Retinal pigment epithelial cell (primary cell): Measurements from ENCODE around the gene EID3.

Experiments
- DNase-seq: peaks from one replicate; pipeline ENCODE4 v3.0.0-alpha.2; 2010; ENCODE audit warnings: low read depth
- H3K4me3 ChIP-seq: 2 replicates; pipeline ENCODE4 v1.5.1; 2011; ENCODE audit warnings: mild to moderate bottlenecking, low read length, control low read depth, moderate library complexity
- CTCF ChIP-seq: conservative IDR thresholded peaks from 2 replicates; pipeline ENCODE4 v1.5.1; 2011; ENCODE audit warnings: low read depth, low read length, control low read depth, inconsistent platforms

The EID3 gene

DNA sequence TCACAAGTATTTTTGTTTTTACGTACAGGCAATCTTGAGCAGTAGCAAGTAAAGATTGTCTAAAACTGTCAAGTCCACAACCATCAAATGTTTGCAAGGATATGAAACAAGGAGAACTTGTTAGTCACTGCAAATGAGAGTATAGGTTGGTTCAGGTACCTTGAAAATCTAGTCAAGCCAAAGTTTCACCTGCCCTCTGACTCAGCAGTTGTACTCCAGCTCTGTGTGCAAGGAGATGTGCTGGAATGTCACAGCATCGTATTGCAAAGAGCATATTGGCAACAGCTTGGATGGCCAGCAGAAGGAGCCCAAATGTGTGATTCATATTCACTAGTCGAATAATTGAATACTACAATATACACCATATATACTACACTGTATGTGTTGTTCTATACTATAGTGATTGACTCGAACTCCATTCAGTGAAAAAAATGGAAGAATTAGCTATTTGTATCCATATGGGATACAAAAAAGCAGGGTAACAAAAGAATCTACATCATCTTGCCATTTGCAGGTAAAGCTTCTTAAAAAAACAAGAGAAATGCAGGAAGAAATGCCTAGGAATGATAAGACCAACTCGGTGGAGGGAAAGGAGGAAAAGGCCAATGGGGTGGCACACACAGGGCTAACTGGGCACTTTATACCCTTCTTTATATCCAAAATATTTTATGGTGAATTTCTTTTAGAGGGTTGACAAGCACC, 44.0 kb downstream of the EID3 start:
- DNase-seq = no peak
- TF ChIP-seq CTCF = no peak
- H3K4me3 ChIP-seq = no peak overlapping the region

- TF ChIP-seq CTCF = no peak
These were observed 44.9 kb downstream of the EID3 start for GRCh38 chr12:104348283-104348993.

GRCh38 chr12:104348994-104349494, 45.5 kb downstream of the EID3 start:
- no peak overlapping the region for H3K4me3 ChIP-seq
- no peak for TF ChIP-seq CTCF
- no peak for DNase-seq

More at GRCh38 chr12:104348283-104348993, 44.9 kb downstream of the EID3 start:
- no peak overlapping the region for H3K4me3 ChIP-seq
- no peak for DNase-seq

DNA sequence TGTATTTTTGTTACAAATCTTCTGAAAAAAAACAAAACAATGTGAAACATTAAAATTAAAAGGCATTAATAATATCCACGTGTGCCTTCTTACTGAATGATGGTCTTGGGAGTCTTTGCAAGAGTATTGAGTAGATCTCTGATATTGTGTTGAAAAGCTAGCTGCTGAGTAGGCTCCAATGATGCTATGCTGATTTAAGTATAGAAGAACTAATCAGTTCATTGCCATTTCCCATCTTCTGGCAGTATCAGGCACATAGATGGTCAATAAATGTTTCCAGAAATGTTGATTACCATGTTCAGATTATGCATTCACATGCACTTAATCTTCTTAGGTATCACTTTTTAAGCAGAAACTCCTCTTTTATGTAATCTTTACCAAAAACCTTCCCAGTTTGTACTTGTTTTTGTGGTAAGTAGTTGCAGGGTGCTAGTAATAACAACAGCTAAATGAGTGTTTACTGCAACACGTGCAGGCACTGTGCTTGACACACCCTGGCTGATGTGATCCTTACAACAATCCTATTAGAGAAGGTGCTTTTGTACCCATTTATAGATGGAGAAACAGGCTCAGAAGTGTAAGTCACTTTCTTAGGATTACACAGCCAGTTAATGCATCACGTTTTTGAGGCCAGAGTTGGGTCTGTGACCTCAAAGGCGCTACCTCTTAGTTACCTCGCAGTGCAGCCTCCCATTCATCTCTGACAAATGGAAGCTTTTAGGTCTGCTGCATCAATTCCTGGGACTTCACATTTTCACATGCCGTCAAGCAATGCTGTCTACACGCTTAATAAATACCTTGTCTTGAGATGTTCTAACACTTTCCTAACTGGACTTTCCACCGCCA, 46.9 kb downstream of the EID3 start:
- H3K4me3 ChIP-seq = no peak overlapping the region
- DNase-seq = no peak
- TF ChIP-seq CTCF = no peak

DNA sequence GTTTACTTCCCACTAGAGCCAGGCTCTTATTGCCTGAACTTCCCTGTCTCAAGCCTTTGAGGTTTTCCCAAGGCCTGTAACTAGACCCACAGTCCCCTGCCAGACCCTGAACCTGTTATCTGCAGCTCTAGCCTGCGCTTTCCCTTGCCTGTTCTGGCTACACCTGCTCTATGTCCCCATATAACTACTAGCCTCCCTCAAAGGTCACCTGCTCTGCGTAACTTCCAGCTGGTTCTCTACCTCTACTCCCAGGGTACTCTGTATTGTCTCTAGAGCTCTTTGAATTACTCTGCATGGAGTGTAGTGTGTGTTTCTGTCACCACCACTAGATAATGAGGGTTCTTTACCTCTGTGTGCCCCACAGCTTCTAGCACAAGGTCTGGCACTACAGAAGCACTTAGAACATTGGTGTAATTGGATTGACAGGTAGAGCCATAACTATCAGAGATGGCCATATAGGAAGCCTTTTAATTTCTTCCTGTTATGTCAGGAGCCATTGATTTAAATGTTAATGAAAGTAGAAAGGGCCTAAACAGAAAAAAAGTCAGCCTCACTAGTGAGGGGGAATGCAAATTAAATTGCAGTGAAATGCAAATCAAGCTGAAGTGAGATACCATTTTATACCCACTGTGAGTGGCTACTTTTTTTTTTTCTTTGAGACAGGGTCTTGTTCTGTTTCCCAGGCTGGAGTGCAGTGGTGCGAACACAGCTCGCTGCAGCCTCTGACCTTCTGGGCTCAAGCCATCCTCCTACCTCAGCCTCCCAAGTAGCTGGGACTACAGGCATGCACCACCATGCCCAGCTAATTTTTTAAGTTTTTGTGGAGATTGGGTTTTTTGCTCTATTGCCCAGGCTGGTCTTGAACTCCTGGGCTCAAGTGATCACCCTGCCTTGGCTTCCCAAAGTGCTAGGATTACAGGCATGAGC, 47.8 kb downstream of the EID3 start:
- H3K4me3 ChIP-seq = no peak overlapping the region
- TF ChIP-seq CTCF = no peak
- DNase-seq = no peak

DNA sequence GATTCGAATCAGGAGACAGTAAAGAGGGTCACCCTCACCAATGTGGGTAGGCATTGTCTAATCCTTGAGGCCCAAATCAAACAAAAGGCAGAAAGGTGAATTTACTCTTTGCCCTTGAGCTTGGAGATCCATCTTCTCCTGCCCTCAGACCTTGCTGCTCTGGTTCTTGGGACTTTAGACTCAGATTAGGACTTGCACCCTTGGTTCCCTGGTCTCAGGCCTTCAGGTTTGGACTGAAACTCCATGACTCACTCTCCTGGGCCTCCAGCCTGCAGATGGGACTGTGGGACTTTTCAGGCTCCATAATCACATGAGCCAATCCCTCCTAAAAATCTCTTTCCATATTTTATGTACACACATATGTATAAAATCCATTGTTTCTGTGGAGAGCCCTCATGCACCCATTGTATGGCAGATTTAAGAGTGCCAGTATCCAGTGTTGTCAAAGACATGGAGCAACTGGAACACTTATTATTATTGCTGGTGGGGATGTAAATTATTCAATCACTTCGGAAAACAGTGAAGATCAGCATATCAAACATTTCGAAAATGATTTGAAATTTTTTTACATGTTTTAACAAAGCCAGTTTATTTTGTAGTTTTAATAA, 48.7 kb downstream of the EID3 start:
- TF ChIP-seq CTCF = no peak
- no peak for DNase-seq

More for the DNA sequence above, 48.7 kb downstream of the EID3 start:
- H3K4me3 ChIP-seq = no peak overlapping the region
